HG03060 (cell line): ENCODE data around the gene DPP6.

Experiments used
- ATAC-seq: cut with Tn5 transposase; IDR thresholded peaks from one replicate; pipeline ENCODE4 v1.9.1; 2021; ENCODE audit warnings: low read depth, moderate number of reproducible peaks; ENCODE audit not compliant: unreplicated experiment

Gene DPP6

DNA sequence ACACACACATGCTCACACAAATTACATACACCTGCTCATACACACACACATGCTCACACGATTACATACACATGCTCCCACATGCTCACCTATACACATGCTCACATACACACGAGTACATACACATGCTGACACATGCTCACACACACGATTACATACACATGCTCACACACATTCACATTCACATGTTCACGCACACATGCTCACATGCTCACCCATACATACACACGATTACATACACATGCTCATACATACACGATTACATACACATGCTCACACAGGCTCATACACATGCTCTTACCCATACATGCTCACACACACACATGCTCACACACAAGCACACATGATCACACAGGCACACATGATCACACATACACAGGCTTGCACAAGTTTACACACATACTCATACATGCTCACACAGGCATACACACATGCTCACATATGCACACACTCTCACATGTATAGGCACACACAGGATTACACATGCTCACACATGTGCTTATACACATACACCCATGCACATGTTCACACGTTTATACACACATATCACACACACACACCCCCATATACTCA lies 832.2 kb downstream of the DPP6 start:
- no peak for ATAC-seq

DNA sequence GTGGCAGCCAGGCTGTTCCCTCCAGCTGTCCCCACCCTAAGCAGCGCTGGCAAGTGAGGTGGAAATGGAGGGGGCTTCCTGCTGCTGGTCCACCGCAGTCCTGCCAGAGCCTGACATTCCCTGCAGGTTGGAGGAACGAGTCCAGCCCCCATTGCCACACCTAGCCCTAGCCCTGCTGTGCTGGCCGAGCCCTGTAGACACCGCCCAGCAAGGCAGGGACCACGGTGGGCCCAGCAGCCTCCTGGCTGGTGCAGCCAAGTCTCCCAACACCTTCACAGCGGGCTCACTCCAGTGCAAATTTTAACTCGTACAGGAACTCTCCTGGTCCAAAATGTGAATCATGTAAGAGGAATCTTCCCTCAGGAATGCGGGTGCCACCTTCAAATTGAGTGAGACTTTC lies 834.4 kb downstream of the DPP6 start:
- ATAC-seq = no peak

GRCh38 chr7:154888690-154889089 lies 836.5 kb downstream of the DPP6 start:
- no peak for ATAC-seq

- ATAC-seq = no peak
Observed at GRCh38 chr7:154892459-154892858, 840.3 kb downstream of the DPP6 start.

GRCh38 chr7:154896076-154896475 lies 843.9 kb downstream of the DPP6 start:
- no peak for ATAC-seq

- ATAC-seq = no peak
Observed at GRCh38 chr7:154898973-154899855, 847.0 kb downstream of the DPP6 start.

GRCh38 chr7:154899862-154900261 lies 847.7 kb downstream of the DPP6 start:
- ATAC-seq = no peak

GRCh38 chr7:154902600-154903082 lies 850.4 kb downstream of the DPP6 start:
- no peak for ATAC-seq

DNA sequence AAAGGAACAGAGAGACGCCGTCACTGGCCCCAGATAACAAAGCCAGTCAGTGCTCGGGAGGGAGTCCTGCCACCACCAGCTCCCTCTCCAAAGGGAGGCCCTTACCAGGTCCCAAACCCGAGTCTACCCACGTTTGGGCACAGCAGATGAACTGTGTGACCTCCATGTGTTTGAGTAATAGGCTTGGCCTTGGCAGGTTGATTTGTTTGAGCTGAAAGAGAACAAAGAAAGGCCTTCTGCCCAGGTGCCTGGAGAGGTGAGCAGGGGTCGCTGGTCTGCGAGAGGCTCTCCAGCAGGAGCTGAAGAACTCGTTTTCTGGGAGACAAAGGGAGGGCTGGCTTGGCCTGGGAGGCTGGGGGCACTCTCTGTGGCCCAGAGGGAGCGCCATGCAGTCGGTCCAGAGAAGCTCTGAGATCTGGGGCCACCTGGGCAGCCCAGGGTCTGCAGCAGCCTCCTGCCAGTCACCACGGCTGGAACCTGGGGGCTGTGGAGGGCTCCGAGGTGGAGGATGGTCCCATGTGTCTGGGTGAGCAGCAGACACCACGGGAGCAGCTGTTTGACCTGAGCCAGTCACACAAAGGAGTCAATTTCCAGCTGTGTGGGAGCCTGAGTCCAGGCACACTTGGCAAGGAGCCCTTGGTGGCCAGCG lies 851.0 kb downstream of the DPP6 start:
- ATAC-seq = no peak

DNA sequence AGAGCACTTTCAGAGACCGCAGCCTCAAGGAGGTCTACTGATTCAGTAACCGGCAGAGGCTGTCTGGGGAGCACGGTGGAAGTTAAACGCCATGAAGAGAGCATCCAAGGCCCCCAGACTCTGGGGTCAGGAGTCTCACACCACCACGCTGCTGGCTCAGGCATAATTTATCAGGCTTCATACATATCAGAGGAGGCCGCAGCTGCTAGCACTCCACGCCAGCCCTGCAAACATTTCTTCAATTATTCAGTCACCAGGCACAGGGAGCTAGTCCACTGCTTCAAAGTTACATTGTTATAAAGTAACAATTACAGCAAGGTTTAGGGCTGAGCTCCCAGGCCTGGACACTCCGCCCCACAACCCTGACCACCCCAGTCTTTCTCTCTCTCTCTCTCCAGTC lies 852.9 kb downstream of the DPP6 start:
- ATAC-seq = no peak

- ATAC-seq = no peak
Observed at GRCh38 chr7:154905615-154906014, 853.4 kb downstream of the DPP6 start.

DNA sequence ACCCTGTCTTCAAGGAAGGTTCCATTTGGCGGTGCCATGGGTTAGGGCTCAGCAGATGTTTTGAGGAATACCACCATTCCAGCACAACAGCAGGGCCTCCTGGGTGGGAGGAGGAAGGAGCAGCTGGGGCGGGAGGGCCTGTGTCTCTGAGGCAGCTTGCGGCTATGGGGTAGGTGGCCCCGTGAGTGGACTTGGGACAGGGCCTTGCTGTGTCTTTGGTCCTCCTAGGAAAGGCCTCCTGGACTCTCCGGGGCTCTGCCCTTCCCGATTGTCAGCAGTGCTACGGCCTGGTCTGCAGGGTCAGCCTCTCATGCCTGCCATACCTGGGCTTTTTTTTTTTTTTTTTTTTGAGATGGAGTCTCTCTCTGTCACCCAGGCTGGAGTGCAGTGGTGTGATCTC lies 854.0 kb downstream of the DPP6 start:
- ATAC-seq = no peak

- no peak for ATAC-seq
Observed at GRCh38 chr7:154906736-154907355, 854.6 kb downstream of the DPP6 start.

- no peak for ATAC-seq
Observed at GRCh38 chr7:154907651-154908620, 855.7 kb downstream of the DPP6 start.

- ATAC-seq = no peak
Observed at GRCh38 chr7:154909241-154910105, 857.3 kb downstream of the DPP6 start.

- no peak for ATAC-seq
Observed at GRCh38 chr7:154910125-154910524, 857.9 kb downstream of the DPP6 start.

GRCh38 chr7:154910977-154911376 lies 858.8 kb downstream of the DPP6 start:
- ATAC-seq = no peak

DNA sequence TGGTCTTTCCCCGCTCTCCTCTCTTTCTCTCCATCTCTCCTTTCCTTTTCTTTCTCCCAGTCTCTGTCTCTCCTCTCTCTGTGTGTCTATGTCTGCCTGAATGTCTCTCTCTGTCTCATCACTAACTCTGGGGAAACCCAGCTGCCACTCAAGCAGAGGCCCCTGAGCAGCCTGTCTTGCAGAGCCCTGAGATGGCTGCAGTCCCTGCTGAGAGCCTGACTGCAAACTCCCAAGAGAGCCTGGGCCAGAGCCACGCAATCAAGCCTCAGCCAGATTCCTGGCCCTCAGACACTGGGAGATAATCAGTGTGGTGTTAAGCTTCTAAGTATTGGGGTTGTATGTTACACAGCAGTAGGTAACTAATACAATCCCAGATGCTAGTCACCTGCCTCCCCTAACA lies 859.2 kb downstream of the DPP6 start:
- no peak for ATAC-seq

DNA sequence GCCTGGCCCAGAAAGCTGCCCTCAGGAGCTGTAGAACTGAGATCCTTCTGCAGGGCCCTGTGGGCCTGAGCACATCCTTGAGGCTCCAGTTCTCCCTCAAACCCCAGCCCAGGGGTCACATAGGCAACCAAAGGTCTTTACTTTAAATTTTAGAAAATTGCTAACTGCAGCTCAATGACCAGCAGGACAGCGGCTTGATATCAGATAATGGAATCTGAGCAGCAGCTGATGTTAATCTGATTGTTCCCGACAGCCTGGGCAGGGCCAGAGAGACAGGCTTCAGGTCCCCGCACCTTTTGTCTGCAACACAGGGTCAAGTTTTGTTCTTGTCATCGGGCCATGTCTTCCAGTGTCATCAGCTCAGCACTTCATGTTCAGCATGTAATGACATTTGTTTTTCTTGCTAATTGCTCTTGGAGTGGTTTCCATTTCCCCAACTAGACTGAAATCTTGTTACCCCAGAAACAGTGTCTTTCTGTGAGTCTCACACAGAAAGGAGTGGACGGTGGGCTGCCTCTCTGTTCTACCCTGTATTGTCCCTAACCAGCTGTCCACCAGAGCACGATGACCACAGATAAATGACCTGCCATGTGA lies 859.8 kb downstream of the DPP6 start:
- ATAC-seq = no peak
